ENCODE data around the gene RANBP9. TPM values are rescaled to one million over a fixed set of nuclear protein-coding genes. Genes with fewer than 3 reads are reported as not detected.

RANBP9 gene
- total and polyA plus RNA-seq, 2 of the 13 experiments (the other 11 are each of a cell fraction or from before 2014, with no cell fraction given) = 26.6 to 30.6 TPM

DNA sequence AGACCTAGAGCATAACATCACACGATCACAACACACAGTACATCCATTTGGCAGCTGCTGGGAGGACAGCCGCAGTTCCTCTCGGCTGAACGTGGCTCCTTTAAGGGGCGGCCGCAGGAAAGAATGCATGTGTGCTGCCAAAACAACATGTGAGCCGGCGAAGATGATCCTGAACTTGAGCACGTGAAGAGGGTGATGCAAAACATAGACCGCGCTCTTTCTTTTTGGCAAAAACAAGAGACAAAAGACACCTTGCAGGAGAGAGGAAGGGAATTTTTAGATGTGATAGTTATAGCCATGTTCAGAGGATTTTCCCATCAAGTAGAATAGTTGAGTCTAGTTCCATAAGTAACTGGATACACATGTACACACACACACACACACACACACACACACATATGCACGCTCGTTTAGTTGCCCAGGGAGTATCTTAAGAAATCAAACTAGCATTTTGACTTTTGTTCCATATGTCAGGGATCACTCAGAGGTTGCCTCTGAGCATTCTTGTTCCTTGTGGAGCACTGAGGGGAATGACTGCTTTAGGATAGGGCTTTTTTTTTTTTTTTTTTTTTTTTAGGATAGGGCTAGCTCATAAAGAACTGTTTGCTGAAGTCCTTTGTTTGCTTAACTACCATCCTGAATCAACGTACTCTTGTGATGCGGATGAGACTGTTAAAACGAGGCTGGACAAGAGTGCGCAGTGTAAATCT lies 21.7 kb upstream of the RANBP9 start (continued):
- TF ChIP-seq HNF4G (IDR thresholded peaks at IDR 0.05; ENCODE audit: borderline replicate concordance, low read depth, low read length) = no peak
- TF ChIP-seq HNF4G (CRISPR knock-in tag; IDR thresholded peaks at IDR 0.05; ENCODE audit: borderline replicate concordance, low read depth) = no peak
- no peak for TF ChIP-seq SKI (IDR thresholded peaks at IDR 0.05; ENCODE audit: partially characterized antibody)
- TF ChIP-seq, protein P1, sequence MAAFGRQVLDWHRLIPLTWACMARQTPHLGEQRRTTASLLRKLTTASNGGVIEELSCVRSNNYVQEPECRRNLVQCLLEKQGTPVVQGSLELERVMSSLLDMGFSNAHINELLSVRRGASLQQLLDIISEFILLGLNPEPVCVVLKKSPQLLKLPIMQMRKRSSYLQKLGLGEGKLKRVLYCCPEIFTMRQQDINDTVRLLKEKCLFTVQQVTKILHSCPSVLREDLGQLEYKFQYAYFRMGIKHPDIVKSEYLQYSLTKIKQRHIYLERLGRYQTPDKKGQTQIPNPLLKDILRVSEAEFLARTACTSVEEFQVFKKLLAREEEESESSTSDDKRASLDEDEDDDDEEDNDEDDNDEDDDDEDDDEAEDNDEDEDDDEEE (CRISPR knock-in tag; IDR thresholded peaks at IDR 0.05) = no peak
- no peak for TF ChIP-seq PRMT3 (CRISPR knock-in tag; IDR thresholded peaks at IDR 0.05; ENCODE audit: borderline replicate concordance, low read depth)
- no peak for TF ChIP-seq ZNF598 (CRISPR knock-in tag; IDR thresholded peaks at IDR 0.05; ENCODE audit: borderline replicate concordance)
- no peak for TF ChIP-seq TBP (CRISPR knock-in tag; IDR thresholded peaks at IDR 0.05)
- no peak for TF ChIP-seq CCDC6 (CRISPR knock-in tag; IDR thresholded peaks at IDR 0.05)
- no peak for TF ChIP-seq ZNF317 (CRISPR knock-in tag; IDR thresholded peaks at IDR 0.05)
- no peak for TF ChIP-seq STAT5B (CRISPR knock-in tag; IDR thresholded peaks at IDR 0.05)
- TF ChIP-seq ZNF619 (CRISPR knock-in tag; IDR thresholded peaks at IDR 0.05) = no peak
- TF ChIP-seq, protein P2, sequence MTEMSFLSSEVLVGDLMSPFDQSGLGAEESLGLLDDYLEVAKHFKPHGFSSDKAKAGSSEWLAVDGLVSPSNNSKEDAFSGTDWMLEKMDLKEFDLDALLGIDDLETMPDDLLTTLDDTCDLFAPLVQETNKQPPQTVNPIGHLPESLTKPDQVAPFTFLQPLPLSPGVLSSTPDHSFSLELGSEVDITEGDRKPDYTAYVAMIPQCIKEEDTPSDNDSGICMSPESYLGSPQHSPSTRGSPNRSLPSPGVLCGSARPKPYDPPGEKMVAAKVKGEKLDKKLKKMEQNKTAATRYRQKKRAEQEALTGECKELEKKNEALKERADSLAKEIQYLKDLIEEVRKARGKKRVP (CRISPR knock-in tag; IDR thresholded peaks at IDR 0.05) = peak in 1 of 2 experiments; percentile 32; a peak in 1 of 4 replicates
- TF ChIP-seq, protein P3, sequence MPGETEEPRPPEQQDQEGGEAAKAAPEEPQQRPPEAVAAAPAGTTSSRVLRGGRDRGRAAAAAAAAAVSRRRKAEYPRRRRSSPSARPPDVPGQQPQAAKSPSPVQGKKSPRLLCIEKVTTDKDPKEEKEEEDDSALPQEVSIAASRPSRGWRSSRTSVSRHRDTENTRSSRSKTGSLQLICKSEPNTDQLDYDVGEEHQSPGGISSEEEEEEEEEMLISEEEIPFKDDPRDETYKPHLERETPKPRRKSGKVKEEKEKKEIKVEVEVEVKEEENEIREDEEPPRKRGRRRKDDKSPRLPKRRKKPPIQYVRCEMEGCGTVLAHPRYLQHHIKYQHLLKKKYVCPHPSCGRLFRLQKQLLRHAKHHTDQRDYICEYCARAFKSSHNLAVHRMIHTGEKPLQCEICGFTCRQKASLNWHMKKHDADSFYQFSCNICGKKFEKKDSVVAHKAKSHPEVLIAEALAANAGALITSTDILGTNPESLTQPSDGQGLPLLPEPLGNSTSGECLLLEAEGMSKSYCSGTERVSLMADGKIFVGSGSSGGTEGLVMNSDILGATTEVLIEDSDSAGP (CRISPR knock-in tag; IDR thresholded peaks at IDR 0.05; ENCODE audit: borderline replicate concordance) = peak; percentile 99
- TF ChIP-seq RAD51 (IDR thresholded peaks at IDR 0.05; ENCODE audit: borderline replicate concordance) = no peak
- TF ChIP-seq, protein P4, sequence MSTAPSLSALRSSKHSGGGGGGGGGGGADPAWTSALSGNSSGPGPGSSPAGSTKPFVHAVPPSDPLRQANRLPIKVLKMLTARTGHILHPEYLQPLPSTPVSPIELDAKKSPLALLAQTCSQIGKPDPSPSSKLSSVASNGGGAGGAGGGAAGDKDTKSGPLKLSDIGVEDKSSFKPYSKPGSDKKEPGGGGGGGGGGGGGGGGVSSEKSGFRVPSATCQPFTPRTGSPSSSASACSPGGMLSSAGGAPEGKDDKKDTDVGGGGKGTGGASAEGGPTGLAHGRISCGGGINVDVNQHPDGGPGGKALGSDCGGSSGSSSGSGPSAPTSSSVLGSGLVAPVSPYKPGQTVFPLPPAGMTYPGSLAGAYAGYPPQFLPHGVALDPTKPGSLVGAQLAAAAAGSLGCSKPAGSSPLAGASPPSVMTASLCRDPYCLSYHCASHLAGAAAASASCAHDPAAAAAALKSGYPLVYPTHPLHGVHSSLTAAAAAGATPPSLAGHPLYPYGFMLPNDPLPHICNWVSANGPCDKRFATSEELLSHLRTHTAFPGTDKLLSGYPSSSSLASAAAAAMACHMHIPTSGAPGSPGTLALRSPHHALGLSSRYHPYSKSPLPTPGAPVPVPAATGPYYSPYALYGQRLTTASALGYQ (CRISPR knock-in tag; IDR thresholded peaks at IDR 0.05) = no peak
- TF ChIP-seq, protein P5, sequence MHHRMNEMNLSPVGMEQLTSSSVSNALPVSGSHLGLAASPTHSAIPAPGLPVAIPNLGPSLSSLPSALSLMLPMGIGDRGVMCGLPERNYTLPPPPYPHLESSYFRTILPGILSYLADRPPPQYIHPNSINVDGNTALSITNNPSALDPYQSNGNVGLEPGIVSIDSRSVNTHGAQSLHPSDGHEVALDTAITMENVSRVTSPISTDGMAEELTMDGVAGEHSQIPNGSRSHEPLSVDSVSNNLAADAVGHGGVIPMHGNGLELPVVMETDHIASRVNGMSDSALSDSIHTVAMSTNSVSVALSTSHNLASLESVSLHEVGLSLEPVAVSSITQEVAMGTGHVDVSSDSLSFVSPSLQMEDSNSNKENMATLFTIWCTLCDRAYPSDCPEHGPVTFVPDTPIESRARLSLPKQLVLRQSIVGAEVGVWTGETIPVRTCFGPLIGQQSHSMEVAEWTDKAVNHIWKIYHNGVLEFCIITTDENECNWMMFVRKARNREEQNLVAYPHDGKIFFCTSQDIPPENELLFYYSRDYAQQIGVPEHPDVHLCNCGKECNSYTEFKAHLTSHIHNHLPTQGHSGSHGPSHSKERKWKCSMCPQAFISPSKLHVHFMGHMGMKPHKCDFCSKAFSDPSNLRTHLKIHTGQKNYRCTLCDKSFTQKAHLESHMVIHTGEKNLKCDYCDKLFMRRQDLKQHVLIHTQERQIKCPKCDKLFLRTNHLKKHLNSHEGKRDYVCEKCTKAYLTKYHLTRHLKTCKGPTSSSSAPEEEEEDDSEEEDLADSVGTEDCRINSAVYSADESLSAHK (CRISPR knock-in tag; IDR thresholded peaks at IDR 0.05; ENCODE audit: borderline replicate concordance) = no peak
- no peak for TF ChIP-seq FOXK2 (IDR thresholded peaks at IDR 0.05)
- no peak for TF ChIP-seq TEAD2 (CRISPR knock-in tag; IDR thresholded peaks at IDR 0.05)
- no peak for TF ChIP-seq SALL2 (CRISPR knock-in tag; IDR thresholded peaks at IDR 0.05)
- TF ChIP-seq, protein P6, sequence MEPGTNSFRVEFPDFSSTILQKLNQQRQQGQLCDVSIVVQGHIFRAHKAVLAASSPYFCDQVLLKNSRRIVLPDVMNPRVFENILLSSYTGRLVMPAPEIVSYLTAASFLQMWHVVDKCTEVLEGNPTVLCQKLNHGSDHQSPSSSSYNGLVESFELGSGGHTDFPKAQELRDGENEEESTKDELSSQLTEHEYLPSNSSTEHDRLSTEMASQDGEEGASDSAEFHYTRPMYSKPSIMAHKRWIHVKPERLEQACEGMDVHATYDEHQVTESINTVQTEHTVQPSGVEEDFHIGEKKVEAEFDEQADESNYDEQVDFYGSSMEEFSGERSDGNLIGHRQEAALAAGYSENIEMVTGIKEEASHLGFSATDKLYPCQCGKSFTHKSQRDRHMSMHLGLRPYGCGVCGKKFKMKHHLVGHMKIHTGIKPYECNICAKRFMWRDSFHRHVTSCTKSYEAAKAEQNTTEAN (CRISPR knock-in tag; conservative IDR thresholded peaks at IDR 0.05) = no peak
- no peak for TF ChIP-seq ZNF746 (CRISPR knock-in tag; IDR thresholded peaks at IDR 0.05)
